GM06990 (cell line): ENCODE data around the gene SLC35F3.
"Not testable (repeated sequence)": the region's sequence is repeated elsewhere in the genome, so short reads cannot be mapped to it uniquely, and the experiment has no call there.

Source experiments
- DNase-seq: peaks from one replicate; pipeline ENCODE4 v3.0.0-alpha.2; 2011; ENCODE audit not compliant: insufficient read length; ENCODE audit errors: extremely low read depth
- H3K27me3 ChIP-seq: replicated peaks from 2 replicates; pipeline ENCODE4 v1.6.0; 2011; ENCODE audit warnings: low read length; ENCODE audit not compliant: control insufficient read depth, insufficient read depth
- H3K36me3 ChIP-seq: 2 replicates; pipeline ENCODE4 v1.5.1; 2011; ENCODE audit warnings: low read length; ENCODE audit not compliant: control insufficient read depth, insufficient read depth
- H3K4me3 ChIP-seq: replicated peaks from 2 replicates; pipeline ENCODE4 v1.5.1; 2011; ENCODE audit warnings: low read depth, mild to moderate bottlenecking, control low read depth, low read length
- TF ChIP-seq, protein P1 (sequence below): IDR thresholded peaks from 2 replicates; pipeline ENCODE4 v1.5.1; 2011; ENCODE audit warnings: low read length, control low read depth, mild to moderate bottlenecking, inconsistent platforms; ENCODE audit not compliant: insufficient read depth, poor library complexity, severe bottlenecking

SLC35F3 gene

DNA sequence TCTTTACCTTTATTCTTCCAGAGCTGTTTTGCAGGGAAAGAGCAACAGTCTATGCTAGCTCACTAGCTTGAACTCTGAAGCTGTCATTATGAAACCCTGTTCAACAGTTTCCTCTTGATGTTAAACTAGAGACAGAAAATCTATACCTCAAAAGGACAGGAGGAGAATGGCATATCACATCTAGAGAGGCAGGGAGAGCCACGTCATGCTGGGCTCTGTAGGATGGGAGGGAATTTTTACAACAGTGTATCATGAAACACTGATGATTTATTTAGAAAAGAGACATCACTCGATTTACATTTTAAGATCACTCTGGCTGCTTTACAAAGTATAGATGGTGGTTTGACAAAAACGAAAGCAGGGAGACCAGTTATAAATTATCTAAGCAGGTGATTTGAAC is 243.9 kb downstream of the SLC35F3 start:
- no peak for DNase-seq
- Histone ChIP-seq H3K36me3 (no peaks in the 10 kb centered on the region), H3K27me3 (peaks cover 2% of the 10 kb centered on the region; the same call in 1 of the 2 replicates), H3K4me3 (no peak overlapping the region)
- TF ChIP-seq, protein P1, sequence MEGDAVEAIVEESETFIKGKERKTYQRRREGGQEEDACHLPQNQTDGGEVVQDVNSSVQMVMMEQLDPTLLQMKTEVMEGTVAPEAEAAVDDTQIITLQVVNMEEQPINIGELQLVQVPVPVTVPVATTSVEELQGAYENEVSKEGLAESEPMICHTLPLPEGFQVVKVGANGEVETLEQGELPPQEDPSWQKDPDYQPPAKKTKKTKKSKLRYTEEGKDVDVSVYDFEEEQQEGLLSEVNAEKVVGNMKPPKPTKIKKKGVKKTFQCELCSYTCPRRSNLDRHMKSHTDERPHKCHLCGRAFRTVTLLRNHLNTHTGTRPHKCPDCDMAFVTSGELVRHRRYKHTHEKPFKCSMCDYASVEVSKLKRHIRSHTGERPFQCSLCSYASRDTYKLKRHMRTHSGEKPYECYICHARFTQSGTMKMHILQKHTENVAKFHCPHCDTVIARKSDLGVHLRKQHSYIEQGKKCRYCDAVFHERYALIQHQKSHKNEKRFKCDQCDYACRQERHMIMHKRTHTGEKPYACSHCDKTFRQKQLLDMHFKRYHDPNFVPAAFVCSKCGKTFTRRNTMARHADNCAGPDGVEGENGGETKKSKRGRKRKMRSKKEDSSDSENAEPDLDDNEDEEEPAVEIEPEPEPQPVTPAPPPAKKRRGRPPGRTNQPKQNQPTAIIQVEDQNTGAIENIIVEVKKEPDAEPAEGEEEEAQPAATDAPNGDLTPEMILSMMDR: no peak

DNA sequence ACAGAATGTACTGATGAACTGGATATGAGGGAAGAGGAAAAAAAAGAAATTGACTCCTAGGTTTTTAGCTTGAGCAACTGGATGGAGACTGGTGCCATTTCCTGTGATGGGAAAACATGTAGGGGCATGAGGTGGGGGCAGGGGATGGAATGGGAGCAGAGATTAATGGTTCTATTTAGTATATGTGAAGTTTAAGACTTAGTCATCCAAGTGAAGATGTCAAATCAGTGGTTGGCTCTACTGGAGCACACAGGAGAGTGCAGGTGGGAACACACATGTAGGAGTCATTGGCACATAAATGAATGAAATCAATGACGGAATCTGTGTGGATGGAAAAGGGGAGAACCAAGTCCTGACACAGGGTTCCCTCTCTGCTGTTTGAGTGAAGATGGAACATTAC is 244.3 kb downstream of the SLC35F3 start:
- Histone ChIP-seq H3K4me3 (no peak overlapping the region), H3K36me3 (no peaks in the 10 kb centered on the region), H3K27me3 (peaks cover 2% of the 10 kb centered on the region; the same call in 1 of the 2 replicates)
- DNase-seq: no peak
- TF ChIP-seq, protein P1: no peak

DNA sequence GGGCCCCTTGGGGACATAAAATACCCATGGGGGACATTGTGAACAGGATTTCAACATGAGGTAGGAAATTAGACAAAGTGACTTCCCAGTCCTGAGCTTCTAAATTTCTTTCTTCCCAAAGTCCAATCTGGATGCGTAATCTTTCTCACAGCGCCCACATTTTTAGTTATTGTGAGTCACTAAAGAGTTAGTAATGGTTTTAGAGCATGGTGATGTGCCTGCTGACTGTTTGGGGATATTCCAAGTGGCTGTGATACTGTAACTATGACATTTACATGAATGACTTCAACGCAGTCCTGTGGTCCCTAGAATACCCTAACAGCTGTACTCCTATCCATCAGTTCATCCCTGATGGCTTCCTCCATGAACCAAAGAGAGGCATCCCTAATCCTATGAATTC is 244.7 kb downstream of the SLC35F3 start:
- DNase-seq: no peak
- Histone ChIP-seq H3K4me3 (no peak overlapping the region), H3K36me3 (no peaks in the 10 kb centered on the region), H3K27me3 (peaks cover 2% of the 10 kb centered on the region; the same call in 1 of the 2 replicates)
- TF ChIP-seq, protein P1: no peak

DNA sequence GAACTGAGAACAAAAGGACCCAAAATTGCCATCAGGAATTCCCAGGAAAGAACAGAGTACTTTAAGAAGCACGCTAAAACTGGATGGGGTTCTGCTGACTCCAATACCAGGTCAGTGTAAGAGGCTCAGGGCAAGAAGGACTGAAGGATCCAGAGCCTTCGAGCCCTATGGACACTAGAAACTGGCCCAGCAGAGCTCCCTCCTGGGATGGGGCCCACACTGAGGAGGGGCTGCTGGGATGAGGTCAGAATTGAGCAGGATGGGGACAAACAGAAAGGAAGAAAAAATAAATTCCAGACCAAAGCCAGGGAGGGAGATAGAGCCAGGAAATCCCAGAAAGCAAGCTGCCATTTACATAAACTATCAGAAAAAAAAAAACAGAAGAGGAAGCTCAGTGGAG is 246.4 kb downstream of the SLC35F3 start:
- no peak overlapping the region for H3K4me3 ChIP-seq

DNA sequence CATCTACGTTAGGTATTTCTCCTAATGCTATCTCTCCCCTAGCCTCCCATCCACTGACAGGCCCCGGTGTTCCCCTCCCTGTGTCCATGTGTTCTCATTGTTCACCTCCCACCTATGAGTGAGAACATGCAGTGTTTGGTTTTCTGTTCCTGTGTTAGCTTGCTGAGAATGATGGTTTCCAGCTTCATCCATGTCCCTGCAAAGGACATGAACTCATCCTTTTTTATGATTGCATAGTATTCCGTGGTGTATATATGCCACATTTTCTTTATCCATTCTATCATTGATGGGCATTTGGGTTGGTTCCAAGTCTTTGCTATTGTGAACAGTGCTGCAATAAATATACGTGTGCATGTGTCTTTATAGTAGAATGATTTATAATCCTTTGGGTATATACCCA is 247.9 kb downstream of the SLC35F3 start:
- not testable (repeated sequence) for H3K27me3 ChIP-seq, H3K36me3 ChIP-seq, DNase-seq, H3K4me3 ChIP-seq

More for the DNA sequence above, 246.4 kb downstream of the SLC35F3 start:
- Histone ChIP-seq H3K36me3 (no peaks in the 10 kb centered on the region), H3K27me3 (peaks cover 2% of the 10 kb centered on the region; the same call in 1 of the 2 replicates)
- DNase-seq: no peak
- TF ChIP-seq, protein P1: no peak

DNA sequence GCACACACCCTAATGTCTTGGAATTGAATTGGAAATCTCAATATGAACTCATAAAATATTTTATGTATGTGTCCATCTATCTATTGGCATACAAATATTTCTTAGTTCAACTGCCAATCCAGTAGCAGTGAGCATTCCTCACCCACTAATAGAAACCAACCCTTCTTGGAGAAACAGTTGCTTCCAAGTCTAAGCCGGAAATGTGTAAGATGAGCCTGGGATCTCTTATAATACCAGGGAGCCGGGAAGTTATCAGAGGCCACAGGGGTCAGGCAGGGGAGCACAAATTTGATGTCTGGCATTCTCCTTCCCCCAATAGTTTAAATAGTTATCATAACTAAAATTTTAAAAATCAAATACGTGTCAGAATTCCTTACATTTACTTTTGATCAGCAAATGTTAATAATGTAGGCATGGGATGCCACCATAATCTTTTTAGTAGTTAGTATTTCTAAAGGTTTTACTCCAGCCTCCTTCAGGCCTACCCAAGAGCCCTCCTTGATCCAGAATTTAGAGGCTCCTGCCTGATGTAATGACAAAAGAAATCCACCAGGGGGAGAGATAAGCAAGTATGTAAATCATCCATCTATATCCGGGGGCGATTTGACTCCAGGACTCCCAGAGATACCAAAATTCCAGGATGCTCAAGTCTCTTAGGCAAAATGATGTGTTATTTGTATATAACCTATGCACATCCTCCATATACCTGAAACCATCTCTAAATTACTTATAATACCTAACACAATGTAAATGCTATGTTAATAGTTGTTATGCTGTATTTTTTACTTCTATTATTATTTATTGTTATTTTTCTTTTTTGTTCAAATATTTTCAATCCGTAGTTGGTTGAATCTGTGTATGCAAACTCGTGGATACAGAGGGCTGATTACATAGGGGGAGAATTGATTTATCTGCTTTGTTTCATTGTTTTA is 250.1 kb downstream of the SLC35F3 start:
- H3K27me3 ChIP-seq: no peaks in the 10 kb centered on the region; the same call in 1 of the 2 replicates
- TF ChIP-seq, protein P1: peak; percentile 77
- H3K36me3 ChIP-seq: no peaks in the 10 kb centered on the region
- DNase-seq: no peak
- H3K4me3 ChIP-seq: no peak overlapping the region
